ENCODE results near the gene PRIMA1. TPM values are rescaled to one million over a fixed set of nuclear protein-coding genes. Genes with fewer than 3 reads are reported as not detected.

The PRIMA1 gene
- total RNA-seq, 2 donors from 2014 or later: not detected

GRCh38 chr14:93728651-93729016 lies 59.7 kb downstream of the PRIMA1 start:
- no peak overlapping the region for H3K4me3 Mint-ChIP-seq
- H3K27ac Mint-ChIP-seq: no peak overlapping the region
- DNase-seq (no peak), ATAC-seq (no peak)
- no peaks in the 10 kb centered on the region for H3K36me3 Mint-ChIP-seq (ENCODE audit: low read depth)
- peaks cover 16% of the 10 kb centered on the region for H3K27me3 Mint-ChIP-seq
- no peaks in the 10 kb centered on the region for H3K9me3 ChIP-seq (ENCODE audit: control insufficient read depth, low read length, poor library complexity, severe bottlenecking)
- peaks cover 2% of the 10 kb centered on the region for H3K4me1 Mint-ChIP-seq

- DNase-seq (no peak), ATAC-seq (no peak)
- Mint-ChIP-seq H3K27me3 (peaks cover 16% of the 10 kb centered on the region), H3K27ac (no peak overlapping the region), H3K4me1 (peaks cover 2% of the 10 kb centered on the region), H3K4me3 (no peak overlapping the region), H3K36me3 (ENCODE audit: low read depth) (no peaks in the 10 kb centered on the region)
- no peaks in the 10 kb centered on the region for H3K9me3 ChIP-seq (ENCODE audit: control insufficient read depth, low read length, poor library complexity, severe bottlenecking)
Observed at GRCh38 chr14:93727917-93728650, 60.2 kb downstream of the PRIMA1 start.

- Mint-ChIP-seq H3K27me3 (peaks cover 16% of the 10 kb centered on the region), H3K4me3 (no peak overlapping the region), H3K36me3 (ENCODE audit: low read depth) (no peaks in the 10 kb centered on the region), H3K27ac (no peak overlapping the region), H3K4me1 (peaks cover 2% of the 10 kb centered on the region)
- no peaks in the 10 kb centered on the region for H3K9me3 ChIP-seq (ENCODE audit: control insufficient read depth, low read length, poor library complexity, severe bottlenecking)
- ATAC-seq (no peak), DNase-seq (no peak)
Observed at GRCh38 chr14:93727039-93727740, 61.1 kb downstream of the PRIMA1 start.

- H3K9me3 ChIP-seq (ENCODE audit: control insufficient read depth, low read length, poor library complexity, severe bottlenecking): no peaks in the 10 kb centered on the region
- Mint-ChIP-seq H3K4me1 (no peaks in the 10 kb centered on the region), H3K36me3 (ENCODE audit: low read depth) (no peaks in the 10 kb centered on the region), H3K4me3 (no peak overlapping the region), H3K27ac (no peak overlapping the region), H3K27me3 (peaks cover 16% of the 10 kb centered on the region)
- ATAC-seq (no peak), DNase-seq (no peak)
Observed at GRCh38 chr14:93725993-93726392, 62.3 kb downstream of the PRIMA1 start.

GRCh38 chr14:93725002-93725582 lies 63.2 kb downstream of the PRIMA1 start:
- H3K27ac Mint-ChIP-seq: no peak overlapping the region
- peaks cover 15% of the 10 kb centered on the region for H3K27me3 Mint-ChIP-seq
- DNase-seq: no peak
- ATAC-seq: no peak
- H3K9me3 ChIP-seq (ENCODE audit: control insufficient read depth, low read length, poor library complexity, severe bottlenecking): no peaks in the 10 kb centered on the region
- H3K4me1 Mint-ChIP-seq: peaks cover 2% of the 10 kb centered on the region
- H3K36me3 Mint-ChIP-seq (ENCODE audit: low read depth): no peaks in the 10 kb centered on the region
- H3K4me3 Mint-ChIP-seq: no peak overlapping the region

GRCh38 chr14:93723001-93723400 lies 65.3 kb downstream of the PRIMA1 start:
- Mint-ChIP-seq H3K4me1 (peaks cover 2% of the 10 kb centered on the region), H3K27me3 (peaks cover 17% of the 10 kb centered on the region), H3K27ac (no peak overlapping the region), H3K4me3 (no peak overlapping the region), H3K36me3 (ENCODE audit: low read depth) (no peaks in the 10 kb centered on the region)
- ATAC-seq: no peak
- no peak for DNase-seq
- no peaks in the 10 kb centered on the region for H3K9me3 ChIP-seq (ENCODE audit: control insufficient read depth, low read length, poor library complexity, severe bottlenecking)

- Mint-ChIP-seq H3K4me3 (no peak overlapping the region), H3K36me3 (ENCODE audit: low read depth) (no peaks in the 10 kb centered on the region), H3K4me1 (peaks cover 2% of the 10 kb centered on the region), H3K27me3 (peaks cover 14% of the 10 kb centered on the region), H3K27ac (no peak overlapping the region)
- ATAC-seq: no peak
- no peaks in the 10 kb centered on the region for H3K9me3 ChIP-seq (ENCODE audit: control insufficient read depth, low read length, poor library complexity, severe bottlenecking)
- DNase-seq: no peak
Observed at GRCh38 chr14:93720981-93721483, 67.3 kb downstream of the PRIMA1 start.

GRCh38 chr14:93720076-93720815 lies 68.0 kb downstream of the PRIMA1 start:
- H3K9me3 ChIP-seq (ENCODE audit: control insufficient read depth, low read length, poor library complexity, severe bottlenecking): no peaks in the 10 kb centered on the region
- Mint-ChIP-seq H3K27me3 (peaks cover 21% of the 10 kb centered on the region), H3K4me3 (no peak overlapping the region), H3K27ac (no peak overlapping the region), H3K4me1 (peaks cover 2% of the 10 kb centered on the region), H3K36me3 (ENCODE audit: low read depth) (no peaks in the 10 kb centered on the region)
- no peak for ATAC-seq
- no peak for DNase-seq

- Mint-ChIP-seq H3K27me3 (peaks cover 27% of the 10 kb centered on the region), H3K27ac (no peak overlapping the region), H3K4me3 (no peak overlapping the region), H3K36me3 (ENCODE audit: low read depth) (no peaks in the 10 kb centered on the region), H3K4me1 (peaks cover 2% of the 10 kb centered on the region)
- DNase-seq (no peak), ATAC-seq (no peak)
- H3K9me3 ChIP-seq (ENCODE audit: control insufficient read depth, low read length, poor library complexity, severe bottlenecking): no peaks in the 10 kb centered on the region
Observed at GRCh38 chr14:93719256-93719655, 69.0 kb downstream of the PRIMA1 start.

GRCh38 chr14:93717668-93718320 lies 70.5 kb downstream of the PRIMA1 start:
- Mint-ChIP-seq H3K27ac (no peak overlapping the region), H3K4me3 (no peak overlapping the region), H3K36me3 (ENCODE audit: low read depth) (no peaks in the 10 kb centered on the region), H3K27me3 (peaks cover 30% of the 10 kb centered on the region), H3K4me1 (peaks cover 2% of the 10 kb centered on the region)
- H3K9me3 ChIP-seq (ENCODE audit: control insufficient read depth, low read length, poor library complexity, severe bottlenecking): no peaks in the 10 kb centered on the region
- ATAC-seq (no peak), DNase-seq (no peak)

GRCh38 chr14:93716746-93717667 lies 71.3 kb downstream of the PRIMA1 start:
- H3K36me3 Mint-ChIP-seq (ENCODE audit: low read depth): no peaks in the 10 kb centered on the region
- DNase-seq (no peak), ATAC-seq (no peak)
- H3K9me3 ChIP-seq (ENCODE audit: control insufficient read depth, low read length, poor library complexity, severe bottlenecking): no peaks in the 10 kb centered on the region
- peaks cover 2% of the 10 kb centered on the region for H3K4me1 Mint-ChIP-seq
- H3K27ac Mint-ChIP-seq: no peak overlapping the region
- peaks cover 38% of the 10 kb centered on the region for H3K27me3 Mint-ChIP-seq
- no peak overlapping the region for H3K4me3 Mint-ChIP-seq

Measured in T-helper 17 cell (primary cell).